ENCODE data around the gene ZFPM1. TPM values are rescaled to one million over a fixed set of nuclear protein-coding genes. Genes with fewer than 3 reads are reported as not detected.

The ZFPM1 gene
- total RNA-seq, 2 donors from 2014 or later, result 10.9 to 11.4 TPM

GRCh38 chr16:88545781-88546180 lies 92.7 kb downstream of the ZFPM1 start:
- Histone ChIP-seq H3K4me3 (no peak overlapping the region), H3K27ac (no peak overlapping the region), H3K4me1 (no peaks in the 10 kb centered on the region), H3K27me3 (no peaks in the 10 kb centered on the region), H3K36me3 (replicated peaks in 1 of 2; ENCODE audit: insufficient read depth in 1 of 2, low read depth in 2 of 2) (no peaks in the 10 kb centered on the region), H3K9me3 (peaks cover 0 to 12% (median 0%) of the 10 kb centered on the region in 3 donors)
- DNase-seq (no peak), ATAC-seq (no peak)
- TF ChIP-seq POLR2A (IDR thresholded peaks at IDR 0.05) (no peak), CTCF (IDR thresholded peaks at IDR 0.05) (no peak)
- intact Hi-C loops (cut with DNase I), result no loop called here
- WGBS, 2 donors, result 78 to 86% methylated on average over 4 to 7 of the region's 7 CpGs

GRCh38 chr16:88548131-88548874 lies 95.2 kb downstream of the ZFPM1 start:
- no peak for ATAC-seq
- Histone ChIP-seq H3K4me1 (no peaks in the 10 kb centered on the region), H3K27ac (no peak overlapping the region), H3K27me3 (no peaks in the 10 kb centered on the region), H3K4me3 (no peak overlapping the region), H3K36me3 (replicated peaks in 1 of 2; ENCODE audit: insufficient read depth in 1 of 2, low read depth in 2 of 2) (no peaks in the 10 kb centered on the region), H3K9me3 (peaks cover 0 to 6% (median 0%) of the 10 kb centered on the region in 3 donors)
- 66 to 76% methylated on average over 9 to 15 of the region's 15 CpGs for WGBS, 2 donors
- intact Hi-C loops (cut with DNase I), result no loop called here
- no peak for DNase-seq
- TF ChIP-seq POLR2A (IDR thresholded peaks at IDR 0.05) (no peak), CTCF (IDR thresholded peaks at IDR 0.05) (no peak)

DNA sequence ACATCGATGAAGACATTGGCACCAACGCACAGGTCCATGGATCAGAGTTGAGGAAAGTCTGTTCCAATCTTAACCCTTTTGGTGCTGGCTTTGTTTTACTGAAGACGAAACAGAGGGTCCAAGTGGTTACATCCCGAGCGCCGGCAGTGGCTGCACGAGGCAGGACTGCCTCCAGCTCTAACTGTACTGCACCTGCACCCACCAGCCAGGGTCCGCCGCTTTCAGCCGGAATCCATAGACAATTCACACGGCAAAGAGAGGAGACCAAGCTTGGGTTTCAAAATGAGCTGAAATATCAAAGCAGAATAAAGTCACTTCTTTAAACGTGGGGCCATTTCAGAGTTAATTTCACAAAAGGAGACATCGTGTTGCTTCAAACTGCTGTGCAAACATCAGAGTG lies 95.9 kb downstream of the ZFPM1 start:
- 66 to 79% methylated on average over 12 to 13 of the region's 13 CpGs for WGBS, 2 donors

GRCh38 chr16:88549671-88550245 lies 96.7 kb downstream of the ZFPM1 start:
- DNase-seq, result no peak
- no peaks in the 10 kb centered on the region for H3K9me3 ChIP-seq
- H3K27me3 ChIP-seq, result no peaks in the 10 kb centered on the region
- no peak for ATAC-seq
- TF ChIP-seq POLR2A (IDR thresholded peaks at IDR 0.05), result no peak
- no peak for TF ChIP-seq CTCF (IDR thresholded peaks at IDR 0.05)
- H3K36me3 ChIP-seq (replicated peaks in 1 of 2; ENCODE audit: insufficient read depth in 1 of 2, low read depth in 2 of 2), result no peaks in the 10 kb centered on the region
- no peak overlapping the region for H3K27ac ChIP-seq
- no peaks in the 10 kb centered on the region for H3K4me1 ChIP-seq
- 80 to 88% methylated on average over 11 of the region's 12 CpGs for WGBS, 2 donors
- intact Hi-C loops (cut with DNase I), result no loop called here
- H3K4me3 ChIP-seq, result no peak overlapping the region

More for the DNA sequence above, 95.9 kb downstream of the ZFPM1 start:
- Histone ChIP-seq H3K4me3 (no peak overlapping the region), H3K36me3 (replicated peaks in 1 of 2; ENCODE audit: insufficient read depth in 1 of 2, low read depth in 2 of 2) (no peaks in the 10 kb centered on the region), H3K27ac (no peak overlapping the region), H3K9me3 (no peaks in the 10 kb centered on the region), H3K4me1 (no peaks in the 10 kb centered on the region), H3K27me3 (no peaks in the 10 kb centered on the region)
- DNase-seq (no peak), ATAC-seq (no peak)
- intact Hi-C loops (cut with DNase I), result no loop called here
- TF ChIP-seq CTCF (IDR thresholded peaks at IDR 0.05), result no peak
- no peak for TF ChIP-seq POLR2A (IDR thresholded peaks at IDR 0.05)

Measured in body of pancreas (tissue), 4 donors.